Breast epithelium (tissue), 3 donors: ENCODE results near the gene GBF1.

Experiments
- CTCF ChIP-seq, 3 donors: fragments of 450-650 bp; IDR thresholded peaks; one replicate each; pipeline ENCODE4 v1.5.1; 2016 to 2017; ENCODE audit warnings: antibody characterized with exemption in 3 of 3, mild to moderate bottlenecking in 3 of 3, moderate library complexity in 3 of 3
- POLR2A ChIP-seq: fragments of 450-650 bp; IDR thresholded peaks from one replicate; pipeline ENCODE4 v1.6.1; 2016; ENCODE audit warnings: antibody characterized with exemption, mild to moderate bottlenecking, moderate library complexity
- POLR2AphosphoS5 ChIP-seq, 3 donors: sonication (generic); formaldehyde crosslinking; IDR thresholded peaks; one replicate each; pipeline ENCODE4 v1.6.1; 2017; ENCODE audit warnings: antibody characterized with exemption in 3 of 3

GRCh38 chr10:102279104-102279503, 33.8 kb downstream of the GBF1 start:
- TF ChIP-seq CTCF (IDR thresholded peaks at IDR 0.05) = no peak
- no peak for TF ChIP-seq POLR2A
- TF ChIP-seq POLR2AphosphoS5 (IDR thresholded peaks at IDR 0.05) = no peak
